PC-9 (cell line): ENCODE results near the gene HEATR3. TPM values are rescaled to one million over a fixed set of nuclear protein-coding genes. Genes with fewer than 3 reads are reported as not detected.

Experiments used
- BruUV-seq: library from RNA; stranded (reverse); fragments of 400-500 nt; replicated peaks from 2 replicates; lab custom pipeline; 2021; lab: Mats Ljungman, UMichigan
- CTCF ChIA-PET: fragments of 300-600 bp; sonication (Branson Sonifier 250); formaldehyde crosslinking; loops from one replicate; lab custom pipeline; 2022; ENCODE audit warnings: antibody characterized with exemption; lab: Charles Lee
- POLR2A ChIA-PET: fragments of 300-600 bp; sonication (Branson Sonifier 250); formaldehyde crosslinking; loops from one replicate; lab custom pipeline; 2022; ENCODE audit warnings: antibody characterized with exemption; ENCODE audit not compliant: unreplicated experiment; lab: Charles Lee
- DNase-seq, 2 experiments: peaks; one replicate each; pipeline versions ENCODE4 v3.0.0 to v3.0.0-alpha.2; 2015 to 2022; ENCODE audit warnings: mixed read lengths in 1 of 2
- H2AFZ ChIP-seq: fragments of 200-600 bp; sonication (generic); 2 replicates; pipeline ENCODE4 v1.8.1; 2017; ENCODE audit warnings: antibody characterized with exemption
- H3F3A ChIP-seq: fragments of 200-600 bp; sonication (generic); 2 replicates; pipeline ENCODE4 v1.8.1; 2017; ENCODE audit warnings: antibody characterized with exemption, mild to moderate bottlenecking, low read depth; ENCODE audit not compliant: insufficient read depth
- H3K27ac ChIP-seq: fragments of 200-600 bp; sonication (generic); 2 replicates; pipeline ENCODE4 v1.6.1; 2016; ENCODE audit warnings: mixed run types
- H3K27me3 ChIP-seq: fragments of 200-600 bp; sonication (generic); 2 replicates; pipeline ENCODE4 v1.6.1; 2016; ENCODE audit warnings: low read depth, mixed run types; ENCODE audit not compliant: insufficient read depth
- H3K36me3 ChIP-seq: fragments of 200-600 bp; sonication (generic); 2 replicates; pipeline ENCODE4 v1.6.1; 2016; ENCODE audit warnings: low read depth, mixed run types
- H3K4me1 ChIP-seq: fragments of 200-600 bp; sonication (generic); replicated peaks from 2 replicates; pipeline ENCODE4 v1.6.1; 2016; ENCODE audit warnings: mixed run types; ENCODE audit not compliant: insufficient read depth
- H3K4me2 ChIP-seq: fragments of 200-600 bp; sonication (generic); 2 replicates; pipeline ENCODE4 v1.6.1; 2017; ENCODE audit warnings: mixed run types
- H3K4me3 ChIP-seq: fragments of 200-600 bp; sonication (generic); 2 replicates; pipeline ENCODE4 v1.6.1; 2016; ENCODE audit warnings: mixed run types
- H3K79me2 ChIP-seq: fragments of 200-600 bp; sonication (generic); 2 replicates; pipeline ENCODE4 v1.6.1; 2017; ENCODE audit warnings: low read depth, mixed run types
- H3K9me2 ChIP-seq: fragments of 200-600 bp; sonication (generic); 2 replicates; pipeline ENCODE4 v1.8.1; 2017; ENCODE audit warnings: mild to moderate bottlenecking; ENCODE audit not compliant: insufficient read depth
- H3K9me3 ChIP-seq: fragments of 200-600 bp; sonication (generic); 2 replicates; pipeline ENCODE4 v1.8.1; 2016; ENCODE audit warnings: low read depth; ENCODE audit not compliant: insufficient read depth
- H4K20me1 ChIP-seq: fragments of 200-600 bp; sonication (generic); 2 replicates; pipeline ENCODE4 v1.8.1; 2017; ENCODE audit not compliant: insufficient read depth
- EZH2 ChIP-seq: fragments of 200-600 bp; sonication (generic); IDR thresholded peaks from 2 replicates; pipeline ENCODE4 v1.8.0; 2017; ENCODE audit warnings: antibody characterized with exemption, low read depth
- intact Hi-C: fragments of 100-400 bp; cut with micrococcal nuclease; formaldehyde crosslinking; loops from one replicate; pipeline ENCODE4 v1.10.0; 2022; ENCODE audit not compliant: unreplicated experiment
- total RNA-seq: library from RNA; stranded (reverse); gene quantifications from 2 replicates; pipeline ENCODE4 v1.2.3, GENCODE V29; 2021
- TF ChIP-seq, protein P1 (sequence below): fragments of 200-600 bp; sonication (generic); conservative IDR thresholded peaks from 2 replicates; pipeline ENCODE4 v1.6.1; 2017; ENCODE audit warnings: mixed run types, antibody characterized with exemption, mild to moderate bottlenecking, moderate library complexity

HEATR3 gene
- total RNA-seq, 1 experiment from 2014 or later: 14.3 TPM

GRCh38 chr16:50086176-50086575, 20.4 kb downstream of the HEATR3 start:
- DNase-seq: no peak
- Histone ChIP-seq H3K27me3 (no peaks in the 10 kb centered on the region), H3K9me3 (no peaks in the 10 kb centered on the region), H3K36me3 (peaks cover 7% of the 10 kb centered on the region; the same call in 1 of the 2 replicates), H3K79me2 (no peaks in the 10 kb centered on the region), H3K4me2 (no peak overlapping the region), H3K9me2 (no peaks in the 10 kb centered on the region), H3F3A (no peaks in the 10 kb centered on the region), H2AFZ (no peak overlapping the region), H3K4me3 (no peak overlapping the region), H3K4me1 (no peaks in the 10 kb centered on the region), H3K27ac (no peak overlapping the region), H4K20me1 (no peaks in the 10 kb centered on the region)
- ChIA-PET CTCF (no interaction called here), POLR2A (no interaction called here)
- BruUV-seq: no TSS peak
- intact Hi-C loops: no loop called here
- TF ChIP-seq EZH2: no peak
- TF ChIP-seq, protein P1, sequence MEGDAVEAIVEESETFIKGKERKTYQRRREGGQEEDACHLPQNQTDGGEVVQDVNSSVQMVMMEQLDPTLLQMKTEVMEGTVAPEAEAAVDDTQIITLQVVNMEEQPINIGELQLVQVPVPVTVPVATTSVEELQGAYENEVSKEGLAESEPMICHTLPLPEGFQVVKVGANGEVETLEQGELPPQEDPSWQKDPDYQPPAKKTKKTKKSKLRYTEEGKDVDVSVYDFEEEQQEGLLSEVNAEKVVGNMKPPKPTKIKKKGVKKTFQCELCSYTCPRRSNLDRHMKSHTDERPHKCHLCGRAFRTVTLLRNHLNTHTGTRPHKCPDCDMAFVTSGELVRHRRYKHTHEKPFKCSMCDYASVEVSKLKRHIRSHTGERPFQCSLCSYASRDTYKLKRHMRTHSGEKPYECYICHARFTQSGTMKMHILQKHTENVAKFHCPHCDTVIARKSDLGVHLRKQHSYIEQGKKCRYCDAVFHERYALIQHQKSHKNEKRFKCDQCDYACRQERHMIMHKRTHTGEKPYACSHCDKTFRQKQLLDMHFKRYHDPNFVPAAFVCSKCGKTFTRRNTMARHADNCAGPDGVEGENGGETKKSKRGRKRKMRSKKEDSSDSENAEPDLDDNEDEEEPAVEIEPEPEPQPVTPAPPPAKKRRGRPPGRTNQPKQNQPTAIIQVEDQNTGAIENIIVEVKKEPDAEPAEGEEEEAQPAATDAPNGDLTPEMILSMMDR: no peak

DNA sequence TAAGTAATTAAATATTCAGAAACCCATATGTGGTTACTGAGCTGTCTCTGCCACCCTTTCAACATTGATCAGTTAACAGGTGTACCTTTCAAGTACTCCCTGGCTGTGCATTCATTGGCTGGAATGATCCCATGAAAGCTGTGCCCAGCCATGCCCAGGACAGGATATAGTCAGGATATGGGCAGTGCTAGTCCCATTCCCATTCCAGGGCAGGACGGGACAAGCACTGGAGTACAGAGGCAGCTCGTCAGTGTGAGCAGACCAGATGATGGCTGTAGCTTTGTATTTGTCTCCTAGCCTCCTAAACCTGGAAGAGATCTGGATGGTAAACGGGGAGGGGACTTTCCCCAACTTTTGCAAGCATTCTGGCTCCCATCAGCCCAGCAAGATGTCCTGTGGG, 22.5 kb downstream of the HEATR3 start:
- Histone ChIP-seq H3K9me2 (no peaks in the 10 kb centered on the region), H3F3A (no peaks in the 10 kb centered on the region), H3K79me2 (no peaks in the 10 kb centered on the region), H2AFZ (no peak overlapping the region), H3K36me3 (peaks cover 7% of the 10 kb centered on the region), H3K4me2 (no peak overlapping the region), H3K27me3 (no peaks in the 10 kb centered on the region), H4K20me1 (no peaks in the 10 kb centered on the region), H3K27ac (no peak overlapping the region), H3K9me3 (no peaks in the 10 kb centered on the region), H3K4me1 (no peaks in the 10 kb centered on the region), H3K4me3 (no peak overlapping the region)
- ChIA-PET CTCF (no interaction called here), POLR2A (no interaction called here)
- DNase-seq: no peak
- TF ChIP-seq, protein P1: no peak
- TF ChIP-seq EZH2: no peak
- BruUV-seq: no TSS peak
- intact Hi-C loops: no loop called here

DNA sequence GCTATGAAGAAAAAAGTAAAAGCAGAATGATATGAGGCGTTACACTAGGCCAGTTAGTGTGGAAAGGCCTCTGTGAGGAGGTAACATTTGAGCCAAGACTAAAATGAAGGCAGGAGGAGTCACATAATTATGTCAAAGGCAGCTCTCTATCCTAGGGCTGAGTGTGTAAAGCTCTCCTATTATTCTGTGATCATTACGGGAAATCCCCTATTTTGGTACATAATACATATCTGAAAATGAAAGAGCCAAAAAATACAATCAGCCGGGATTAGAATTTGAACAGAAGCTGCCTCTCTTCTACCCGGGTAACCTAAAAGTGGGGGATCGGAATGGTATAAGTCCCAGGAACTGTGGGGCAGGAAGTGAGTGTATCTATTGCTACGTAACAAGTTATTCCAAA, 27.1 kb downstream of the HEATR3 start:
- H2AFZ ChIP-seq: no peak overlapping the region
- no TSS peak for BruUV-seq
- H3K9me2 ChIP-seq: no peaks in the 10 kb centered on the region
- no peaks in the 10 kb centered on the region; the same call in 1 of the 2 replicates for H3K36me3 ChIP-seq
- CTCF ChIA-PET: no interaction called here
- H3K4me2 ChIP-seq: no peak overlapping the region
- H3K4me1 ChIP-seq: no peaks in the 10 kb centered on the region
- H3F3A ChIP-seq: no peaks in the 10 kb centered on the region
- POLR2A ChIA-PET: no interaction called here
- intact Hi-C loops: no loop called here
- no peaks in the 10 kb centered on the region for H3K27me3 ChIP-seq
- H3K9me3 ChIP-seq: no peaks in the 10 kb centered on the region
- H3K79me2 ChIP-seq: no peaks in the 10 kb centered on the region
- no peaks in the 10 kb centered on the region; the same call in 1 of the 2 replicates for H4K20me1 ChIP-seq
- no peak overlapping the region for H3K27ac ChIP-seq
- no peak overlapping the region for H3K4me3 ChIP-seq
- TF ChIP-seq, protein P1: no peak
- no peak for TF ChIP-seq EZH2
- DNase-seq: no peak
